B cell (primary cell): Measurements from ENCODE around the gene UBE2J2. TPM values are rescaled to one million over a fixed set of nuclear protein-coding genes. Genes with fewer than 3 reads are reported as not detected.

Experiments used
- ATAC-seq: fragments of 200-7000 bp; cut with Tn5 transposase; one replicate; pipeline ENCODE4 v1.10.0; 2021; ENCODE audit warnings: low read depth, mild to moderate bottlenecking, moderate number of reproducible peaks, moderate library complexity
- CTCF ChIA-PET: fragments of 350-600 bp; sonication (Branson Sonifier 250); formaldehyde crosslinking; loops from one replicate; lab custom pipeline; 2021; ENCODE audit warnings: antibody characterized with exemption, inconsistent platforms; lab: Charles Lee
- POLR2A ChIA-PET: fragments of 350-600 bp; sonication (Branson Sonifier 250); formaldehyde crosslinking; loops from one replicate; lab custom pipeline; 2021; ENCODE audit warnings: antibody characterized with exemption; lab: Charles Lee
- DNase-seq: peaks from one replicate; pipeline ENCODE4 v3.0.0; 2013
- H2AFZ ChIP-seq: 2 replicates; pipeline ENCODE4 v1.6.1; 2012; ENCODE audit warnings: mild to moderate bottlenecking, low read depth, low read length; ENCODE audit not compliant: insufficient read depth, poor library complexity, severe bottlenecking
- H3K27ac ChIP-seq, 2 donors: 1 replicate in 1 of 2; 2 replicates in 1 of 2; pipeline ENCODE4 v1.5.1; 2012 to 2013; ENCODE audit warnings: low read length in 2 of 2, mild to moderate bottlenecking in 2 of 2, moderate library complexity in 1 of 2
- H3K27me3 ChIP-seq, 4 experiments: fragments of 200-600 bp in 1 of 4; sonication (generic) in 1 of 4; replicated peaks in 1 of 4; 1 replicate in 2 of 4; 2 replicates in 2 of 4; pipeline versions ENCODE4 v1.6.1 to v1.7.0; 2013 to 2016; ENCODE audit warnings: low read length in 3 of 4, mild to moderate bottlenecking in 2 of 4, mixed read lengths in 1 of 4, moderate library complexity in 1 of 4; ENCODE audit not compliant: insufficient read depth in 4 of 4, control insufficient read depth in 3 of 4; ENCODE audit errors: control extremely low read depth in 1 of 4
- H3K36me3 ChIP-seq, 2 experiments: replicated peaks in 1 of 2; 1 replicate in 1 of 2; 2 replicates in 1 of 2; pipeline versions ENCODE4 v1.6.1 to v1.7.1; 2013; ENCODE audit warnings: low read length in 1 of 2; ENCODE audit not compliant: insufficient read depth in 2 of 2, control insufficient read depth in 1 of 2; ENCODE audit errors: control extremely low read depth in 1 of 2, extremely low read depth in 1 of 2
- H3K4me1 ChIP-seq, 2 donors: fragments of 200-600 bp in 1 of 2; sonication (generic) in 1 of 2; 1 replicate in 1 of 2; 2 replicates in 1 of 2; pipeline versions ENCODE4 v1.5.1 to v1.6.1; 2013 to 2017; ENCODE audit warnings: low read length in 2 of 2; ENCODE audit not compliant: control insufficient read depth in 2 of 2, insufficient read depth in 2 of 2
- H3K4me2 ChIP-seq: replicated peaks from 2 replicates; pipeline ENCODE3; 2012; ENCODE audit warnings: mild to moderate bottlenecking, low read depth, low read length; ENCODE audit not compliant: poor library complexity, severe bottlenecking
- H3K4me3 ChIP-seq, 5 experiments: fragments of 200-600 bp in 1 of 5; sonication (generic) in 1 of 5; 1 replicate in 3 of 5; 2 replicates in 2 of 5; pipeline versions ENCODE4 v1.5.1 to v1.7.0; 2011 to 2016; ENCODE audit warnings: low read length in 4 of 5, mild to moderate bottlenecking in 4 of 5, low read depth in 2 of 5, control low read depth in 1 of 5, moderate library complexity in 1 of 5; ENCODE audit not compliant: insufficient read depth in 1 of 5; ENCODE audit errors: control extremely low read depth in 1 of 5, extremely low read depth in 1 of 5
- H3K79me2 ChIP-seq: fragments of 200-600 bp; sonication (generic); one replicate; pipeline ENCODE4 v1.6.0; 2016; ENCODE audit warnings: low read length; ENCODE audit not compliant: control insufficient read depth, insufficient read depth
- H3K9ac ChIP-seq: fragments of 200-600 bp; sonication (generic); 2 replicates; pipeline ENCODE4 v1.6.1; 2017; ENCODE audit warnings: mild to moderate bottlenecking, low read length, moderate library complexity
- H3K9me3 ChIP-seq, 3 donors: one replicate each; pipeline versions ENCODE4 v1.6.1 to v1.7.1; 2013; ENCODE audit warnings: low read length in 2 of 3; ENCODE audit not compliant: control insufficient read depth in 2 of 3, insufficient read depth in 1 of 3; ENCODE audit errors: control extremely low read depth in 1 of 3
- H4K20me1 ChIP-seq: 2 replicates; pipeline ENCODE4 v1.6.0; 2012; ENCODE audit warnings: mild to moderate bottlenecking, low read length; ENCODE audit not compliant: insufficient read depth, control insufficient read depth, poor library complexity, severe bottlenecking
- H3K27ac Mint-ChIP-seq: one replicate; pipeline ENCODE4 v1.8.0; 2021; ENCODE audit warnings: mixed read lengths
- H3K27me3 Mint-ChIP-seq: one replicate; pipeline ENCODE4 v1.8.0; 2021; ENCODE audit warnings: mixed read lengths
- H3K4me1 Mint-ChIP-seq: one replicate; pipeline ENCODE4 v1.8.0; 2021; ENCODE audit warnings: mixed read lengths
- H3K4me3 Mint-ChIP-seq: one replicate; pipeline ENCODE4 v1.8.0; 2021; ENCODE audit warnings: mixed read lengths
- H3K9me3 Mint-ChIP-seq: one replicate; pipeline ENCODE4 v1.8.0; 2022; ENCODE audit warnings: mixed read lengths; ENCODE audit not compliant: insufficient read depth
- EZH2 ChIP-seq: IDR thresholded peaks from 2 replicates; pipeline ENCODE4 v1.6.1; 2012; ENCODE audit warnings: borderline replicate concordance, low read depth, mild to moderate bottlenecking, moderate library complexity, low read length; ENCODE audit not compliant: insufficient read depth, poor library complexity, severe bottlenecking
- WGBS: methylation state at CpG from one replicate; pipeline ENCODE4 v1.1.5; 2013; ENCODE audit warnings: missing lambda C conversion rate; ENCODE audit not compliant: insufficient coverage; 5-methylcytosine and 5-hydroxymethylcytosine counted together
- intact Hi-C: fragments of 100-400 bp; cut with micrococcal nuclease; formaldehyde crosslinking; loops from one replicate; pipeline ENCODE4 v1.10.0; 2022
- polyA plus RNA-seq: library from polyadenylated mRNA; depleted of rRNA; stranded (reverse); fragments of >200 nt; gene quantifications from 2 replicates; pipeline ENCODE4 v1.2.3, GENCODE V29; 2012
- total RNA-seq, 2 donors: library from RNA; stranded (reverse); fragments of 120-200 nt in 1 of 2; gene quantifications; 1 replicate in 1 of 2; 2 replicates in 1 of 2; pipeline versions ENCODE4 v1.2.3 to v1.2.4, GENCODE V29; 2013 to 2022
- TF ChIP-seq, protein P1 (sequence below): fragments of 200-600 bp; IDR thresholded peaks from one replicate; pipeline ENCODE4 v1.8.0; 2022; ENCODE audit warnings: antibody characterized with exemption, mild to moderate bottlenecking

Gene UBE2J2
- total and polyA plus RNA-seq, 2 donors (not counting 1 experiment from before 2014, with no cell fraction given): 40.1 to 115 TPM

DNA sequence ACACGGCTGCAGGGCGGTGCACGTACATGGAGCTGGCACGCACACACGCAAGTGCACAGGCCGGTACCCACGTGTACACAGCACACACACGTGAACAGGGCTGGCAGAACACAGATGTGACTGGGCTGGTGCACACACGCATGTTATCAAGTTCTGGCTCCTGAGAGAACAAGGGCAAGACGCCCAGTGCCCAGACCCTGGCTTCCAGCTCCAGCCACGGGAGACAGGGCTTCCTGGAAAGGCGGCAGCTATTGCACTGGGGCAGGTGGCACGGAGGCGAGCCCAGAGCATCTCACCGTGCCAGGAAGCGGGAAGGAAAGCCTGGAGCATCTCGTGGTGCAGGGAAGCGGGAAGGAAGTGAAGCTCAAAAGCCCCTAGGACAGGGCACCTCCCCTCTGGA, 47.7 kb downstream of the UBE2J2 start:
- ChIA-PET CTCF (interaction anchor here (1.4 kb wide), 1 partner anchor 103 kb away, joined by 4 read pairs; no protein-coding TSS in a partner anchor), POLR2A (interaction anchor here (1.2 kb wide), 1 partner anchor 51 kb away, joined by 3 read pairs; no protein-coding TSS in a partner anchor)
- H3K4me3 ChIP-seq: no peak overlapping the region
- no peak overlapping the region for H3K27ac ChIP-seq
- no peaks in the 10 kb centered on the region for H3K27me3 ChIP-seq
- H3K4me2 ChIP-seq: no peak overlapping the region
- intact Hi-C loops: no loop called here
- no peak overlapping the region for H3K27ac Mint-ChIP-seq
- peaks cover 13 to 18% of the 10 kb centered on the region in 2 donors for H3K4me1 ChIP-seq
- no peak for ATAC-seq
- no peak overlapping the region for H3K9ac ChIP-seq
- no peak overlapping the region for H3K4me3 Mint-ChIP-seq
- WGBS: 95% methylated on average over 18 of the region's 18 CpGs
- no peaks in the 10 kb centered on the region for H3K9me3 Mint-ChIP-seq
- peaks cover 71% of the 10 kb centered on the region for H3K79me2 ChIP-seq
- H3K4me1 Mint-ChIP-seq: peaks cover 20% of the 10 kb centered on the region
- H2AFZ ChIP-seq: no peak overlapping the region
- H3K27me3 Mint-ChIP-seq: no peaks in the 10 kb centered on the region
- DNase-seq: no peak
- peaks cover 93% of the 10 kb centered on the region for H4K20me1 ChIP-seq
- TF ChIP-seq EZH2: no peak
- TF ChIP-seq, protein P1, sequence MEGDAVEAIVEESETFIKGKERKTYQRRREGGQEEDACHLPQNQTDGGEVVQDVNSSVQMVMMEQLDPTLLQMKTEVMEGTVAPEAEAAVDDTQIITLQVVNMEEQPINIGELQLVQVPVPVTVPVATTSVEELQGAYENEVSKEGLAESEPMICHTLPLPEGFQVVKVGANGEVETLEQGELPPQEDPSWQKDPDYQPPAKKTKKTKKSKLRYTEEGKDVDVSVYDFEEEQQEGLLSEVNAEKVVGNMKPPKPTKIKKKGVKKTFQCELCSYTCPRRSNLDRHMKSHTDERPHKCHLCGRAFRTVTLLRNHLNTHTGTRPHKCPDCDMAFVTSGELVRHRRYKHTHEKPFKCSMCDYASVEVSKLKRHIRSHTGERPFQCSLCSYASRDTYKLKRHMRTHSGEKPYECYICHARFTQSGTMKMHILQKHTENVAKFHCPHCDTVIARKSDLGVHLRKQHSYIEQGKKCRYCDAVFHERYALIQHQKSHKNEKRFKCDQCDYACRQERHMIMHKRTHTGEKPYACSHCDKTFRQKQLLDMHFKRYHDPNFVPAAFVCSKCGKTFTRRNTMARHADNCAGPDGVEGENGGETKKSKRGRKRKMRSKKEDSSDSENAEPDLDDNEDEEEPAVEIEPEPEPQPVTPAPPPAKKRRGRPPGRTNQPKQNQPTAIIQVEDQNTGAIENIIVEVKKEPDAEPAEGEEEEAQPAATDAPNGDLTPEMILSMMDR: no peak
- H3K36me3 ChIP-seq: peaks cover 0 to 67% of the 10 kb centered on the region in 2 experiments
- H3K9me3 ChIP-seq: no peaks in the 10 kb centered on the region

DNA sequence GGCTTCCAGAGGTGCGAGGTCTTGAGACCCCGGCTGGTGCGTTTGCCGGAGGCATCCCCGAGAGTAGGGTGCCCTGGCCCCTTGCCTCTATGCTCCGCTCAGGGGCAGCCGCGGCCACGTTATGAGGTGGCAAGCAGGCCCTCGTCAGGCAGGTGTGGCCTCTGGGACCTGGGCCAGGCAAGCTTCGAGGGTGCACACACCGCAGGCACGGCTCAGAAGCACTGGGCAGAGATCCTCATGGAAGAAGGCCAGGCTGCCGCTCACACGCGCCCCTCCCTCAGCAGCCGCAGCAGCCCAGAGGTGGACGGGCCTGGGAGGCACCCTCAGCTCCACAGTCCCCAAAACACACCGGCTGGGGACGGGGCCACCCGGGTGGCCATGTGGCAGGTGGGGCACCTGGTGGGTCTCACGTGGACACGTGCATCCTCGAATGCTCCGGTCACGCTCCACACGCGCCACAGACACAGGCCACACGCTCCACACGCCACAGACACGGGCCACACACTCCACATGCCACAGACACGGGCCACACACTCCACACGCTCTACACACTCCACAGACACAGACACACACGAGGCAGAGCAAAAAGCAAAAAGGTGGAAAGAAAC, 48.3 kb downstream of the UBE2J2 start:
- Histone ChIP-seq H3K36me3 (peaks cover 0 to 73% of the 10 kb centered on the region in 2 experiments), H3K27me3 (no peaks in the 10 kb centered on the region), H3K4me1 (peaks cover 7 to 12% of the 10 kb centered on the region in 2 donors), H3K9ac (no peak overlapping the region), H3K9me3 (no peaks in the 10 kb centered on the region), H3K4me2 (no peak overlapping the region), H3K4me3 (no peak overlapping the region), H3K79me2 (peaks cover 65% of the 10 kb centered on the region), H3K27ac (no peak overlapping the region), H4K20me1 (peaks cover 93% of the 10 kb centered on the region), H2AFZ (no peak overlapping the region)
- ChIA-PET CTCF (interaction anchor here (1.4 kb wide), 1 partner anchor 103 kb away, joined by 4 read pairs; no protein-coding TSS in a partner anchor), POLR2A (no interaction called here)
- Mint-ChIP-seq H3K4me1 (peaks cover 16% of the 10 kb centered on the region), H3K27ac (no peak overlapping the region), H3K27me3 (no peaks in the 10 kb centered on the region), H3K9me3 (no peaks in the 10 kb centered on the region), H3K4me3 (no peak overlapping the region)
- DNase-seq (no peak), ATAC-seq (no peak)
- 95% methylated on average over 34 of the region's 34 CpGs for WGBS
- intact Hi-C loops: no loop called here
- TF ChIP-seq EZH2: no peak
- TF ChIP-seq, protein P1: no peak
